Measurements from ENCODE around the gene TIAM2.

DNA sequence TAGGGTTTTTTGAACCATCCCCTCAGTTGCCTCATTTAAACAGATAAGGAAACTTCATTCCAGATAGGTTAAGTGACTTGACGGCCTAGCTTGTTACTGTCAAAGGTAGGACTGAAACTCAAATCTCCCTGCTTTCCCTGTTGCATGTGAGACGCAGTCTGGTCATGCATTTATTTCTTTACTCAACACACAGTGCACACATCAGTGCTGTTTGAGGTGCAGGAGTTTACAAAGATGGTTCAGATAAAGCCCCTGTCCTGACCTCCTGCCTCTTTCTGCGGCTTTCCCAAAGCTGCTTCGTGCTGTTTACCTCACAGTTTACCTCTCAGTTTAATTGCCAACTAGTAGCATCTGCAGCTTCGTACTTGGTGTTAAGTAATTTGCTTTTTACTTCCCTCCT, 26.6 kb downstream of the TIAM2 start:
- TF ChIP-seq, protein P1, sequence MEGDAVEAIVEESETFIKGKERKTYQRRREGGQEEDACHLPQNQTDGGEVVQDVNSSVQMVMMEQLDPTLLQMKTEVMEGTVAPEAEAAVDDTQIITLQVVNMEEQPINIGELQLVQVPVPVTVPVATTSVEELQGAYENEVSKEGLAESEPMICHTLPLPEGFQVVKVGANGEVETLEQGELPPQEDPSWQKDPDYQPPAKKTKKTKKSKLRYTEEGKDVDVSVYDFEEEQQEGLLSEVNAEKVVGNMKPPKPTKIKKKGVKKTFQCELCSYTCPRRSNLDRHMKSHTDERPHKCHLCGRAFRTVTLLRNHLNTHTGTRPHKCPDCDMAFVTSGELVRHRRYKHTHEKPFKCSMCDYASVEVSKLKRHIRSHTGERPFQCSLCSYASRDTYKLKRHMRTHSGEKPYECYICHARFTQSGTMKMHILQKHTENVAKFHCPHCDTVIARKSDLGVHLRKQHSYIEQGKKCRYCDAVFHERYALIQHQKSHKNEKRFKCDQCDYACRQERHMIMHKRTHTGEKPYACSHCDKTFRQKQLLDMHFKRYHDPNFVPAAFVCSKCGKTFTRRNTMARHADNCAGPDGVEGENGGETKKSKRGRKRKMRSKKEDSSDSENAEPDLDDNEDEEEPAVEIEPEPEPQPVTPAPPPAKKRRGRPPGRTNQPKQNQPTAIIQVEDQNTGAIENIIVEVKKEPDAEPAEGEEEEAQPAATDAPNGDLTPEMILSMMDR (IDR thresholded peaks at IDR 0.05), result no peak
- TF ChIP-seq EP300 (IDR thresholded peaks at IDR 0.05) (no peak), POLR2AphosphoS5 (IDR thresholded peaks at IDR 0.05) (no peak)
